ENCODE measurements around the gene MEAK7. TPM values are rescaled to one million over a fixed set of nuclear protein-coding genes. Genes with fewer than 3 reads are reported as not detected.
"Not testable (repeated sequence)": the region's sequence is repeated elsewhere in the genome, so short reads cannot be mapped to it uniquely, and the experiment has no call there.

The MEAK7 gene
- total and polyA plus RNA-seq, 12 donors, result 3.6 to 14.1 (median 6.8) TPM

DNA sequence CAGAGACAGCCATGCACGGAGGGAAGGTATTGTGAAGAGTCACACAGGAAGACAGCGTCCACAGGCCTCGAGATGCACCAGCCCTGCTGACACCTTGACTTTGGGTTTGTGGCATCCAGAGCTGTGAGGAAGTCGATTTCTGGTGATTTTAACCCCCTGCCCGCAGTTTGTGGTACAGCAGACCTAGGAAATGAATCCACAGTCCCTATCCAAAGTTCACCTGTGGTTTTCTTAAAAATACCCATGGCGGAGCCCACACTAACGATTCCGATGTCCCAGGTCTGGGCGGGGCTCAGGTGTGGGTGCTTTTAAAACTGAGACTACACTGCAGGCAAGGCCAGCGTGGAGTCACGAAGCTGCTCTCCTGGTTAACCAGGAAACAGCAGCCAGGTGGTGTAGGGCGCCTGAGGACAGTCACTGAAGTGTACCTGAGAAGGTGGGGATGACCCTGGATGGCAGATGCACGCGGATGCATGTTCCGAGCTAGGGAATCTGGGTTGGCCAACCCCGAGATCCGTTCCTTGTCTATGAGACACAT is 14.4 kb upstream of the MEAK7 start:
- no peaks in the 10 kb centered on the region for H3K9me3 ChIP-seq (replicated peaks in 1 of 3)
- H3K36me3 ChIP-seq (replicated peaks in 1 of 2), result no peaks in the 10 kb centered on the region
- no peaks in the 10 kb centered on the region for H3K4me1 ChIP-seq (replicated peaks in 1 of 2)
- H3K4me3 ChIP-seq, result no peak overlapping the region
- H3K27me3 ChIP-seq, result no peaks in the 10 kb centered on the region
- H3K27ac ChIP-seq, result no peak overlapping the region
- TF ChIP-seq, protein P1, sequence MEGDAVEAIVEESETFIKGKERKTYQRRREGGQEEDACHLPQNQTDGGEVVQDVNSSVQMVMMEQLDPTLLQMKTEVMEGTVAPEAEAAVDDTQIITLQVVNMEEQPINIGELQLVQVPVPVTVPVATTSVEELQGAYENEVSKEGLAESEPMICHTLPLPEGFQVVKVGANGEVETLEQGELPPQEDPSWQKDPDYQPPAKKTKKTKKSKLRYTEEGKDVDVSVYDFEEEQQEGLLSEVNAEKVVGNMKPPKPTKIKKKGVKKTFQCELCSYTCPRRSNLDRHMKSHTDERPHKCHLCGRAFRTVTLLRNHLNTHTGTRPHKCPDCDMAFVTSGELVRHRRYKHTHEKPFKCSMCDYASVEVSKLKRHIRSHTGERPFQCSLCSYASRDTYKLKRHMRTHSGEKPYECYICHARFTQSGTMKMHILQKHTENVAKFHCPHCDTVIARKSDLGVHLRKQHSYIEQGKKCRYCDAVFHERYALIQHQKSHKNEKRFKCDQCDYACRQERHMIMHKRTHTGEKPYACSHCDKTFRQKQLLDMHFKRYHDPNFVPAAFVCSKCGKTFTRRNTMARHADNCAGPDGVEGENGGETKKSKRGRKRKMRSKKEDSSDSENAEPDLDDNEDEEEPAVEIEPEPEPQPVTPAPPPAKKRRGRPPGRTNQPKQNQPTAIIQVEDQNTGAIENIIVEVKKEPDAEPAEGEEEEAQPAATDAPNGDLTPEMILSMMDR (IDR thresholded peaks at IDR 0.05), result no peak
- TF ChIP-seq POLR2A (IDR thresholded peaks at IDR 0.05), result no peak
- WGBS, 4 donors, result 83 to 90% (median 86%) methylated on average over 12 to 17 of the region's 17 CpGs
- intact Hi-C loops (cut with DNase I), result no loop called here
- no peak for DNase-seq

DNA sequence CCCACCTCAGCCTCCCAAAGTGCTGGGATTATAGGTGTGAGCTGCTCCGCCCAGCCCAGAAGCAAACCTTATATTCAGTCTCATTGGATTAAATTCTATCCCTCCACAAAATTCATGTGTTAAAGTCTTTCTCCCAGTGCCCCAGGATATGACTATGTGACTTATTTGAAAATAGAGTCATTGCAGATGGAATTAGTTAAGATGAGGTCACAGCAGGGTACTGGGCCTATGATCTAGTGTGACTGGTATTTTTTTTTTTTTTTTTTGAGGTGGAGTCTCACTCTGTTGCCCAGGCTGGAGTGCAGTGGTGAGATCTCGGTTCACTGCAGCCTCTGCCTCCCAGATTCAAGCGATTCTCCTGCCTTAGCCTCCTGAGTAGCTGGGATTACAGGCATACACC is 13.8 kb upstream of the MEAK7 start:
- H3K4me1 ChIP-seq (replicated peaks in 1 of 2); H3K36me3 ChIP-seq (replicated peaks in 1 of 2); H3K27ac ChIP-seq; H3K9me3 ChIP-seq (replicated peaks in 1 of 3); H3K27me3 ChIP-seq; H3K4me3 ChIP-seq; DNase-seq; intact Hi-C loops (cut with DNase I): not testable (repeated sequence)
- WGBS, 4 donors, result 86 to 95% (median 93%) methylated on average over 3 of the region's 3 CpGs

DNA sequence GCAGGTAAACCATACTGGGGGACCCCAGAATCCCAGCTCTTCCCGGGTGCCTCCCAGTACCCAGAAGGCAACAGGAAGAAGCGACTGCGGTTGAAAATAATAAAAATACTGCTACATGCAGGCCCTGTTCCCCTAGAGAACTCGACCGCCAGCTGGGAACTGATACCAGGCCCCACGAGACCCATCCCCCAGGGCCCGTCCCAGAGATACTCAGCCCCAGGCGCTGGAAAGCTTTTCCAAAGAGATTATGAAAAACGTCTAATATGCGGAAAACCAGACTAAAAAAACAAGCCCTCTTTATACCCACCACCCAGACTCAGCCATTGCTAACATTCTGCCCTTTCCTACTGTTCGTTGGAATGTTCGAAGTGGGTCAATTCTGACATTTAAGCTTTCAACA is 12.9 kb upstream of the MEAK7 start:
- Histone ChIP-seq H3K9me3 (replicated peaks in 1 of 3) (no peaks in the 10 kb centered on the region), H3K4me1 (replicated peaks in 1 of 2) (no peaks in the 10 kb centered on the region), H3K27ac (no peak overlapping the region), H3K4me3 (no peak overlapping the region), H3K36me3 (replicated peaks in 1 of 2) (no peaks in the 10 kb centered on the region), H3K27me3 (no peaks in the 10 kb centered on the region)
- no peak for DNase-seq
- TF ChIP-seq, protein P1 (IDR thresholded peaks at IDR 0.05), result no peak
- no peak for TF ChIP-seq POLR2A (IDR thresholded peaks at IDR 0.05)
- 74 to 87% (median 84%) methylated on average over 12 of the region's 12 CpGs for WGBS, 4 donors
- intact Hi-C loops (cut with DNase I), result no loop called here

DNA sequence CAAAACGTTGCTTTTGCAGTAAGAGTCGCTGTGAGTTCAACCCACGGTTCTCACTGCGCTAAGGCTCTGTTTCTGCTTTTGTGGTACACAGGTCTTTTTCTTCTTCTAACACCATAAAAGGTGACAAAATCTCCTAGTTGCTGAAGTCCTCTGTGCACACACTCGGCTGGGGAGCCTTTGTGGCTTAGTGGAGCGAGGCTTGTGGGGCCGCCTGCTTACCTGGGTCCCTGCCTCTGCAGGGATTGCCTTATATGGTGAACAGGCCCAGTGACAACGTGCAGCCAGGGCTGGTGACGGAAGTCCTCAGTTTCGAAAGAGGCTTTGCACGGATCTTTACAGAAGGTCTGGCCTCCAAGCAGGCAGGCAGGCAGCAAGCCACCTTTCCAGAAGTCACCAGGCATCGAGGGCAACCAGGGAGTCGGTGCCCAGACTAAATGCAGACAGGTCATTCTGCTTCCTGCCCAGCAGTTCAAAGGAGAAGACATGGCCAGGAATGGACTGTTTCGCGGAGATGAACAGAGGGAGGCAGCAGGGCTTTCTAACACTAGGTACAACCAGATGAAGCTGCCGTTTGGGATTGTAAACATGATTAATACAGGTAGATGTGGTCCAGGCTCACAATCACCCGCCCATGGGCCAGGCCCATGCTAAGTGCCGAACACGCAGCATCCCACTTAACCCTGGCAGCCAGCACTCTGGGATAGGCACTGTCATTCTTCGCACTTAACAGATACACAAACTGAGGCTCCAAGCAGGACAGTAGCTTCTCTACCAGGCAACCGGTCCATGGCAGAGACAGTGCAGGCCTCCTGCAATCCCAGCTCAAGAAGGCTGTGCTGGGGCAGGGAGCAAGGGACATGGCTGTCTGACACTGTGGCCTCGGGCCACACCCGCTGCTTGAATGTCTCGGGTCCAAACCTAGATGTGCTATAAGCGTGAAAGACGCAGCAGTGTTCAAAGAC is 10.7 kb upstream of the MEAK7 start:
- WGBS, 4 donors, result 74 to 86% (median 75%) methylated on average over 21 to 26 of the region's 26 CpGs
- no peaks in the 10 kb centered on the region for H3K9me3 ChIP-seq (replicated peaks in 1 of 3)
- H3K27me3 ChIP-seq, result no peaks in the 10 kb centered on the region
- H3K36me3 ChIP-seq (replicated peaks in 1 of 2), result no peaks in the 10 kb centered on the region
- TF ChIP-seq POLR2A (IDR thresholded peaks at IDR 0.05), result no peak
- intact Hi-C loops (cut with DNase I), result loop anchor here in 1 of 2 donors (5.0 kb wide), 2 partner anchors 102 to 212 kb away; partner anchors contain the start of gene COTL1
- peak in 1 of 7 donors; percentile 62 for DNase-seq
- no peak overlapping the region for H3K27ac ChIP-seq
- peaks cover 0 to 4% of the 10 kb centered on the region in 2 donors for H3K4me1 ChIP-seq (replicated peaks in 1 of 2)
- H3K4me3 ChIP-seq, result no peak overlapping the region

DNA sequence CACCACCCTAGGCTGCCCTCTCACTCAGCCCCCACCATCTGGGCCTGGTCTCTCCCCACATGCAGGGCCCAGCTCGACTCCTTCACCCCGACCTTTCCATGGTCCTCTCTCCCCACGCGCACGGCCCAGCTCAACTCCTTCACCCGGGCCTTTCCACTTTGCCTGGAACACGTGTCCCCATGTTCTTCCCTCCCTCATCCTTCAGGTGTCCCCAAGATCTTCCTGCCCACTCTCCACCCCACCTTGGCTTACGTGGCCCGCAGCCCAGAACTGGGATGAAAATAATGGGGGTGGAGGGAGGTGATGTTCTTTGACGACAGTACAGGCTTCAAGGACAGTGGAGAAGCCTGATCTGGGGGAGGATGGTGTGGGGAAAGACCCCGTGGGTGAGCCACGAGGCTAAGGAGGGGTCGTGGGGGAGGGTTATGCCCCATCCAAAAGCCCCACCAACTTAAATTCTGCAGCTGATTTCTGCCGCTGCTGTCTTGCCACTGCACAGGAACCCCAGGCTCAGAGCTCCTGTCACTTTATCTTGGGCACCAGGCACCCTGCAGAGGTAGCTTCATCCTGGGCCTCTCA is 9.9 kb upstream of the MEAK7 start:
- no peaks in the 10 kb centered on the region for H3K27me3 ChIP-seq
- no peak overlapping the region for H3K4me3 ChIP-seq
- TF ChIP-seq POLR2A (IDR thresholded peaks at IDR 0.05), result no peak
- TF ChIP-seq, protein P1 (IDR thresholded peaks at IDR 0.05), result no peak
- intact Hi-C loops (cut with DNase I), result loop anchor here in 1 of 2 donors (5.0 kb wide), 2 partner anchors 103 to 213 kb away; partner anchors contain the start of gene COTL1
- H3K9me3 ChIP-seq (replicated peaks in 1 of 3), result no peaks in the 10 kb centered on the region
- no peak for DNase-seq
- no peaks in the 10 kb centered on the region for H3K36me3 ChIP-seq (replicated peaks in 1 of 2)
- peaks cover 0 to 4% of the 10 kb centered on the region in 2 donors for H3K4me1 ChIP-seq (replicated peaks in 1 of 2)
- no peak overlapping the region for H3K27ac ChIP-seq
- WGBS, 4 donors, result 68 to 74% (median 72%) methylated on average over 14 of the region's 14 CpGs

Data from adrenal gland (tissue), 12 donors.